Adrenal gland (tissue), 5 donors: ENCODE results near the gene NAT10.

Source experiments
- CTCF ChIP-seq, 6 experiments: fragments of 450-650 bp in 4 of 6; fragments of 200-600 bp in 2 of 6; sonication (generic) in 1 of 6; IDR thresholded peaks; 1 replicate in 5 of 6; 2 replicates in 1 of 6; pipeline versions ENCODE4 v1.5.1 to v1.8.0; 2016 to 2021; ENCODE audit warnings: antibody characterized with exemption in 6 of 6, mild to moderate bottlenecking in 2 of 6, moderate library complexity in 1 of 6
- POLR2A ChIP-seq, 2 donors: fragments of 450-650 bp; IDR thresholded peaks; one replicate each; pipeline ENCODE4 v1.6.1; 2017; ENCODE audit warnings: antibody characterized with exemption in 2 of 2, mild to moderate bottlenecking in 2 of 2, moderate library complexity in 1 of 2
- donor health status: DM: no; HTN: no; CAD: no.

DNA sequence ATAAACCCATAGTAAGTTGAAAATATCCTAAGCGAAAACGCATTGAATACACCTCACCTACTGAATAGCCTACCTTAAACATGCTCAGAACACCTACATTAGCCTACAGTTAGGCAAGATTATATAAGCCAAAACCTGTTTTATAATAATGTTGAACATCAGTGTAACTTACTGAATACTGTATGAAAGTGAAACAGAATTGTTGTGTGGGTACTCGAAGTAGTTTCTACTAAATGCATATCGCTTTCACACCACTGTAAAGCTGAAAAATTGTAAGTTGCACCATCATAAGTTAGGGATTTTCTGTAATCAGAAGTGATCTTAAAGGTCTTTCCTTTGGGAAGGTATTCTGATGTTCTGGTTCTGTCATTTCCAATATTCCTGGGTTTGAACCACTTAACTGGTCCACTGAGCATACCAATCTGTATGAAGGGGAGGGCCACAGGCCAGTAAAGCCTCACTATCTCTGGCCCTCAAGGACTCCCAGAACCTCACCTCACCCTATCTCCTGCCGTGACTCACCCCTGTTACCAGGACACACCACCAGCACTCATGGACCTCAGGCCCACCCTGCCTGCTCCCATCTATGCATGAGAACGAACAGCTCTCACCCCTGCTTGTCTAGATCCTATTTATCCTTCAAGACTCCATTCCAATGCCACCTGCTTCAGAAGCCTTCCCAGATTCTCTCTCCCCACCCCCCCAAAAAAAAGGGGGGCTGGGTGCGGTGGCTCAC, 70.0 kb downstream of the NAT10 start:
- TF ChIP-seq CTCF (IDR thresholded peaks at IDR 0.05) (no peak), POLR2A (IDR thresholded peaks at IDR 0.05) (no peak)
